ENCODE results near the gene ZSCAN22. TPM values are rescaled to one million over a fixed set of nuclear protein-coding genes. Genes with fewer than 3 reads are reported as not detected.

ZSCAN22 gene
- total RNA-seq, 1 donor from 2014 or later: 2.6 TPM

Small RNA genes within 50 kb of the gene (small RNA-seq; reads per million reads assigned to genes)
- gene MIR4754 (not detected), gene MIR6806 (0.14 reads per million), gene RNA5SP473 (not detected)

Other genes with a start within 250 kb of the ZSCAN22 start
- 50.6 TPM for gene ZSCAN18, start 228.8 kb upstream of the ZSCAN22 start, total RNA-seq
- 16.2 TPM for gene ZNF329, start 176.2 kb upstream of the ZSCAN22 start, total RNA-seq
- 11.0 TPM for gene ZNF274, start 143.9 kb upstream of the ZSCAN22 start, total RNA-seq
- 26.1 TPM for gene ZNF544, start 98.1 kb upstream of the ZSCAN22 start, total RNA-seq
- 6.3 TPM for gene ZNF8, start 48.0 kb upstream of the ZSCAN22 start, total RNA-seq
- 14.1 TPM for gene ERVK3-1, start 21.6 kb upstream of the ZSCAN22 start, total RNA-seq
- under 0.01 TPM for gene A1BG, start 26.5 kb downstream of the ZSCAN22 start, total RNA-seq
- gene ZNF497, start 35.8 kb downstream of the ZSCAN22 start, total RNA-seq: 2.1 TPM
- 0.52 TPM for gene ZNF837, start 54.0 kb downstream of the ZSCAN22 start, total RNA-seq
- gene RPS5, start 60.3 kb downstream of the ZSCAN22 start, total RNA-seq: 3,737 TPM
- gene RNF225, start 68.7 kb downstream of the ZSCAN22 start, total RNA-seq: not detected
- 8.4 TPM for gene ZNF584, start 81.7 kb downstream of the ZSCAN22 start, total RNA-seq
- gene ZNF132, start 113.2 kb downstream of the ZSCAN22 start, total RNA-seq: 9.9 TPM
- 5.7 TPM for gene ZNF324B, start 124.6 kb downstream of the ZSCAN22 start, total RNA-seq
- 9.9 TPM for gene ZNF324, start 140.1 kb downstream of the ZSCAN22 start, total RNA-seq
- 3.1 TPM for gene ZNF446, start 149.4 kb downstream of the ZSCAN22 start, total RNA-seq
- 3.1 TPM for gene SLC27A5, start 185.0 kb downstream of the ZSCAN22 start, total RNA-seq
- 3.7 TPM for gene ZBTB45, start 192.8 kb downstream of the ZSCAN22 start, total RNA-seq
- gene TRIM28, start 217.1 kb downstream of the ZSCAN22 start, total RNA-seq: 277 TPM
- 68.9 TPM for gene CHMP2A, start 228.1 kb downstream of the ZSCAN22 start, total RNA-seq
- 73.6 TPM for gene UBE2M, start 231.6 kb downstream of the ZSCAN22 start, total RNA-seq
- gene MZF1, start 246.3 kb downstream of the ZSCAN22 start, total RNA-seq: 6.8 TPM